Measurements from ENCODE around the gene RAB11FIP2.
"Not testable (repeated sequence)": the region's sequence is repeated elsewhere in the genome, so short reads cannot be mapped to it uniquely, and the experiment has no call there.

The RAB11FIP2 gene, protein sequence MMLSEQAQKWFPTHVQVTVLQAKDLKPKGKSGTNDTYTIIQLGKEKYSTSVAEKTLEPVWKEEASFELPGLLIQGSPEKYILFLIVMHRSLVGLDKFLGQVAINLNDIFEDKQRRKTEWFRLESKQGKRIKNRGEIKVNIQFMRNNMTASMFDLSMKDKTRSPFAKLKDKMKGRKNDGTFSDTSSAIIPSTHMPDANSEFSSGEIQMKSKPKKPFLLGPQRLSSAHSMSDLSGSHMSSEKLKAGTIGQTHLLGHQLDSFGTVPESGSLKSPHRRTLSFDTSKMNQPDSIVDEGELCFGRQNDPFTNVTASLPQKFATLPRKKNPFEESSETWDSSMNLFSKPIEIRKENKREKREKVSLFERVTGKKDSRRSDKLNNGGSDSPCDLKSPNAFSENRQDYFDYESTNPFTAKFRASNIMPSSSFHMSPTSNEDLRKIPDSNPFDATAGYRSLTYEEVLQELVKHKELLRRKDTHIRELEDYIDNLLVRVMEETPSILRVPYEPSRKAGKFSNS

DNA sequence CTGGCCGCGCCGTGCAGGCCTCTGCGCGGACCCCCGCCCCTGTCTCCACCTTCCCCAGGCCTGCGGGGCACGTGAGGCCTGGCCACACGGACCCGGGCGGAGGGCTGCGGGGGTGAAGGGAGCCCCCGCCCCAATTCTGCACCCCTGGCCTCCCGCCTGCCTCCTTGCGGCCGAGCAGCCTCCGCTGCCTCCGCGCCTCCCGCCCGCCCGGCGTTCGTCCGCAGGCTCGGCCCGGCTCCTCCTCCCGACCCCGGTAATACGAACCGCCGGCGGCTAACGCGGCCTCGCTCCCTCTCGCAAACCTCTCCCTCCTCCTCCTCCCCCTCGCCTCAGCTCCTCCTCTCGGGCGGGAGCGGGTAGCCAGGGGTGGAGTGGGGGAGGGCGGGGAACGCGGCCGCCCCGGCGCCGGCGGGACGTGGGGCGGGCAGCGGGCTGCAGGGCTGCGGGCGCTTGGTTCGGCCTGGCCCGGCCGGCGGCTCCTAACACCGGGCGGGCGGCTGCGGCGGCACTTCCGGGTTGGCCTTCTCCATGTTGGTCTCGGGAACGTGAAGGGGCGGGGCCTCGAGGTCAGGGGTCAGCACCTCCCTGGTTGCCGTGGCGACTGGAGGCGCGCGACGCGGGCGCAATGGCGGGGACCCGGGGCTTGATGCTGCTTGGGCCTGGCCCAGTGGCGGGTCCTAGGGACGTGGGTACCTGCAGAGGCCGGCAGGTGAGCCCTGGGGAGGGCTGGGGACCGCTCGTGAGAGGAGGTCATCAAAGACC is at the start of gene RAB11FIP2:
RAB11FIP2 (minus strand) TSS at position 547 of the 762 bp plus-strand sequence. CDS start 778 bp downstream, outside the sequence.
- peak within 1 kb of the TSS; percentile 82 for H3K27ac ChIP-seq
- TF ChIP-seq, protein P1, sequence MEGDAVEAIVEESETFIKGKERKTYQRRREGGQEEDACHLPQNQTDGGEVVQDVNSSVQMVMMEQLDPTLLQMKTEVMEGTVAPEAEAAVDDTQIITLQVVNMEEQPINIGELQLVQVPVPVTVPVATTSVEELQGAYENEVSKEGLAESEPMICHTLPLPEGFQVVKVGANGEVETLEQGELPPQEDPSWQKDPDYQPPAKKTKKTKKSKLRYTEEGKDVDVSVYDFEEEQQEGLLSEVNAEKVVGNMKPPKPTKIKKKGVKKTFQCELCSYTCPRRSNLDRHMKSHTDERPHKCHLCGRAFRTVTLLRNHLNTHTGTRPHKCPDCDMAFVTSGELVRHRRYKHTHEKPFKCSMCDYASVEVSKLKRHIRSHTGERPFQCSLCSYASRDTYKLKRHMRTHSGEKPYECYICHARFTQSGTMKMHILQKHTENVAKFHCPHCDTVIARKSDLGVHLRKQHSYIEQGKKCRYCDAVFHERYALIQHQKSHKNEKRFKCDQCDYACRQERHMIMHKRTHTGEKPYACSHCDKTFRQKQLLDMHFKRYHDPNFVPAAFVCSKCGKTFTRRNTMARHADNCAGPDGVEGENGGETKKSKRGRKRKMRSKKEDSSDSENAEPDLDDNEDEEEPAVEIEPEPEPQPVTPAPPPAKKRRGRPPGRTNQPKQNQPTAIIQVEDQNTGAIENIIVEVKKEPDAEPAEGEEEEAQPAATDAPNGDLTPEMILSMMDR (conservative IDR thresholded peaks at IDR 0.05): peak; percentile 21; the same call in 1 of the 2 replicates

DNA sequence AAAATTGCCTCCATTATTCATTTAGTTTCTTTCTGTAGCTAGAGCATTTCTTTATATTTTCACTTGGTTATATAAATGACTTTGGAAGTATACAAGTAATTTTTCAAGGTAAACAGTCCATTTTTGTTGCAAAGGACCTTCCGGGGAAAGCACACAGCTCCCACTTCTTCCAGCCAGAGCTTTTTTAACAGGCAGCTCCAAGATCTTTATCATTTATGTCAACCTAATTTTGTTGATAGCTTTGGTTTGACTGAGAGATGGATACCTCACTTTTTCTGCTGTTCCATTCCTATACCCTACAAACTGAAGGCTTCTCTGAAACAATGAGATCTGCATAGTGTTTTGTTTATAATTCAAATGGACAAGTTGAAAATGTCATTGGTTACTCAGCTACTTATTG is 49.3 kb upstream of the RAB11FIP2 start:
- H3K27ac ChIP-seq: peak overlapping the region; percentile 23; the same call in 1 of the 2 replicates

DNA sequence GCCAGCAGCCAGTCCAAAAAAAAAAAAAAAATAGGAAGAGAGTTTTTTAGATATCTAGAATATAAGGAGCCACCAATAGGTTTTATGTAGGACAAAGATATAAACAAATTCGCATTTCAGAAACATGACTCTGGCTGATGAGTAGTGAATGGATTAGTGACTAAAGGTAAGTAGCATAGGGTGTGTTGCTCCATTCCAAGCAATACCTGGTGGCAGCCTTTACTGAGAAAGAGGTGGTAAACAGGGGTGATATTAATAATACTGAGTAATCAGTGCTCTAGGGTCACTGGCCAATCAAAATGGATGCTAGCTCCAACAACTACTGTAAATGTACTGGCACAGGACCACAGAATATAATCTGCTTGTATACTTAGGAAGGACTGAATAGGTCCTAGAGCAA is 45.5 kb upstream of the RAB11FIP2 start:
- TF ChIP-seq, protein P1 (conservative IDR thresholded peaks at IDR 0.05): no peak
- no peak overlapping the region for H3K27ac ChIP-seq

More for the DNA sequence above, 49.3 kb upstream of the RAB11FIP2 start:
- TF ChIP-seq, protein P1 (conservative IDR thresholded peaks at IDR 0.05): no peak

DNA sequence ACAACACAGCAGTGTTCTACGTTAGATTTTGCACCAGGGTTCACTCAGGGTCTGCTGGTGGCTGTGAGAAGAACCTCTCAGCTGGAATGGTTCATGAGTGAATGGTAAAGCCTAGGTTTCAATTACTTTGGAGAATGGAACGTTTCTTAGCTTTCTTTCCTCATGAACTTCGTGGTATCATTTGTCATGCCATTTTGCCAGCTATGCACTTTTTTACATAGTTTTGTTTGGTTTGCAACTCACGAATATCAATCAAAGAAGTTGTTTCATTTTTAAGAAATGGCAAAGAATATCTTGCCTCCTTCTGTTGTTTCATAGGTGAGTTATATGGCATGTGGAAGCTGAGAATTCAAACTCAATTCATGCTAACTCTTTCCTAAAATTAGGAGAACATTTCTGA is 34.1 kb upstream of the RAB11FIP2 start:
- H3K27ac ChIP-seq: no peak overlapping the region
- TF ChIP-seq, protein P1 (conservative IDR thresholded peaks at IDR 0.05): no peak

DNA sequence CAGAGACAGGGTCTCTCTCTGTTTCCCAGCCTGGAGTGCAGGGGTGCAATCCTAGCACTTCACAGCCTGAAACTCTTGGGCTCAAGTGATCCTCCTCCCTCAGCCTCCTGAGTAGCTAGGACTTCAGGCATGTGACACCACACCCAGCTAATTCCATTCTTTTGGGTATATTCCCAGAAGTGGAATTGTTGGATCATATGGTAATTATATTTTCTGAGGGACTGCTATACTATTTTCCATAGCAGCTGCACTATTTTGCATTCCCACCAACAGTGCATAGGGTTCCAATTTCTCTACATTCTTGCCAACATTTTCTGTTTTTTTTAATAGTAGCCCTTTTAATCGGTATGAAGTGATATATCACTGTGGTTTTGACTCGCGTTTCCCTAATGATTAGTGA is 30.0 kb upstream of the RAB11FIP2 start:
- TF ChIP-seq, protein P1 (conservative IDR thresholded peaks at IDR 0.05): no peak
- no peak overlapping the region for H3K27ac ChIP-seq

DNA sequence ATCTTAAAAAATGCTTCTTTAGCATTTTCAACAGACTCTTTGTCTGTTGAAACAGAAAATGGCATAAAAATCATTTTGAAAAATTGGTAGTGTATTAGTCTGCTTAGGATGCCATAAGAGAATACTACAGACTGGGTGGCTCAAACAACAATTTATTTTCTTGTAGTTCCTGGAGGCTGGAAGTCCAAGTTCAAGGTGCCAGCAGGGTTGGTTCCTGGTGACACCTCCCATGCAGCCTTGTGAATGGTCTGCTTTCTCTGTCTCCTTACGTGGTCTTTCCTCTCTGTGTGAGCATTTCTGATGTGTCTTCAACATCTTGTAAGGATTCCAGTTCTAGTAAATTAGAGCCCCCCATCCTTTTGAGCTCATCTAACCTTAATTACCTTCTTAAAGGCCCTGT is 26.1 kb upstream of the RAB11FIP2 start:
- H3K27ac ChIP-seq: no peak overlapping the region
- TF ChIP-seq, protein P1 (conservative IDR thresholded peaks at IDR 0.05): no peak

DNA sequence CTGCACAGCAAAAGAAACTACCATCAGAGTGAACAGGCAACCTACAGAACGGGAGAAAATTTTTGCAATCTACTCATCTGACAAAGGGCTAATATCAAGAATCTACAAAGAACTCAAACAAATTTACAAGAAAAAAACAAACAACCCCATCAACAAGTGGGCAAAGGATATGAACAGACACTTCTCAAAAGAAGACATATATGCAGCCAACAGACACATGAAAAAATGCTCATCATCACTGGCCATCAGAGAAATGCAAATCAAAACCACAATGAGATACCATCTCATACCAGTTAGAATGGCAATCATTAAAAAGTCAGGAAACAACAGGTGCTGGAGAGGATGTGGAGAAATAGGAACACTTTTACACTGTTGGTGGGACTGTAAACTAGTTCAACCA is 20.6 kb upstream of the RAB11FIP2 start:
- not testable (repeated sequence) for H3K27ac ChIP-seq

Data from VCaP (cell line).